Measurements from ENCODE around the gene NHS. TPM values are rescaled to one million over a fixed set of nuclear protein-coding genes. Genes with fewer than 3 reads are reported as not detected.

Gene NHS
- total RNA-seq, 4 donors from 2014 or later, result 5.0 to 8.7 (median 6.2) TPM

DNA sequence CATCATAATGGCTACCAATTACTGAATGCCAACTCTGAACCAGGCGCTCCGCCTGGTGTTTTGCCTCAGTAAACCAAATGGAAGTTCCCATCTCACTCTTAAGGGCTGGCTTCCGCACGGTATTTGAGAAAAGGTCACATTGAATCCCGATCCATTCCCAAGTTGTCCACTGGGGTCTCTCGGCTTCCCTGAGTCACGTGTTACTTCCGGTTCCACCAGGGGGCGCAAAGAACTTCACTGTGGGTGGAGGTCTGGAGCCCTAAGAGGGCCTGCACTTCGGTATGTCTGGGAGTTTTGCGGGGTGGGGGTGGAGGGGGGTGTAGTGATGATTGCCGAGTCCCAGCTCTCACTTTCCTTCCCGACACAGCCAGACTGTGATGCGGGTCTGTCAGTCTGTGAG is 13.4 kb upstream of the NHS start:
- DNase-seq (ENCODE audit: extremely low spot score), result no peak
- 70% methylated on average over 14 of the region's 14 CpGs for WGBS

DNA sequence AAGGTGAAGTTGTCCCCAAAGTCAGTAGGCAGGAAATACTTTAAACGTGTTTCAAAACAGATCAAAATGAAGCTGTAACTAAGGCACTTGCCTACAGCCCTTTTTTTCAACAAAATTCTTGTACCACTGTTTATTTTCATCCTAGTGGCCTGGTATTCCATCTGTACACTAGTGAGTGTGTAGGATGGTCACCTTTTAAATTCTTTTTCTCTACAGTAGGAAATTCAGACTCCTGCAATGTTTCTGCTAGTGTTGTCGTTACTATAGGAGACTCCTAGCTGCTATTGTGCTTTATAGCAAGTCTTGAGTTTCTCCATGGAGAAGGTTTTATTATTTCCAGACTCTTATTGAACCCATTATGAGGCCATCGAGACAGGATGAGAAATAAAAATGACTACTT is 7.0 kb upstream of the NHS start:
- no peak for DNase-seq (ENCODE audit: extremely low spot score)
- Histone ChIP-seq H3K9me3 (no peaks in the 10 kb centered on the region), H3K27me3 (no peaks in the 10 kb centered on the region), H3K4me1 (peaks cover 0 to 6% (median 0%) of the 10 kb centered on the region in 4 donors), H3K27ac (replicated peaks in 1 of 4) (no peak overlapping the region), H3K4me3 (no peak overlapping the region), H3K36me3 (no peaks in the 10 kb centered on the region)
- intact Hi-C loops (cut with DNase I), result no loop called here
- TF ChIP-seq POLR2A (IDR thresholded peaks at IDR 0.05; ENCODE audit: low read depth), result no peak
- TF ChIP-seq EP300 (IDR thresholded peaks at IDR 0.05), result no peak
- WGBS, result 39% methylated on average over 3 of the region's 3 CpGs

More for the DNA sequence above, 13.4 kb upstream of the NHS start:
- H3K27me3 ChIP-seq, result no peaks in the 10 kb centered on the region
- H3K27ac ChIP-seq (replicated peaks in 1 of 4), result no peak overlapping the region
- H3K4me3 ChIP-seq, result no peak overlapping the region
- no peaks in the 10 kb centered on the region for H3K36me3 ChIP-seq
- intact Hi-C loops (cut with DNase I), result no loop called here
- peaks cover 0 to 11% (median 8%) of the 10 kb centered on the region in 4 donors for H3K4me1 ChIP-seq
- TF ChIP-seq EP300 (IDR thresholded peaks at IDR 0.05), result no peak
- TF ChIP-seq POLR2AphosphoS5 (IDR thresholded peaks at IDR 0.05), result no peak
- TF ChIP-seq, protein P1, sequence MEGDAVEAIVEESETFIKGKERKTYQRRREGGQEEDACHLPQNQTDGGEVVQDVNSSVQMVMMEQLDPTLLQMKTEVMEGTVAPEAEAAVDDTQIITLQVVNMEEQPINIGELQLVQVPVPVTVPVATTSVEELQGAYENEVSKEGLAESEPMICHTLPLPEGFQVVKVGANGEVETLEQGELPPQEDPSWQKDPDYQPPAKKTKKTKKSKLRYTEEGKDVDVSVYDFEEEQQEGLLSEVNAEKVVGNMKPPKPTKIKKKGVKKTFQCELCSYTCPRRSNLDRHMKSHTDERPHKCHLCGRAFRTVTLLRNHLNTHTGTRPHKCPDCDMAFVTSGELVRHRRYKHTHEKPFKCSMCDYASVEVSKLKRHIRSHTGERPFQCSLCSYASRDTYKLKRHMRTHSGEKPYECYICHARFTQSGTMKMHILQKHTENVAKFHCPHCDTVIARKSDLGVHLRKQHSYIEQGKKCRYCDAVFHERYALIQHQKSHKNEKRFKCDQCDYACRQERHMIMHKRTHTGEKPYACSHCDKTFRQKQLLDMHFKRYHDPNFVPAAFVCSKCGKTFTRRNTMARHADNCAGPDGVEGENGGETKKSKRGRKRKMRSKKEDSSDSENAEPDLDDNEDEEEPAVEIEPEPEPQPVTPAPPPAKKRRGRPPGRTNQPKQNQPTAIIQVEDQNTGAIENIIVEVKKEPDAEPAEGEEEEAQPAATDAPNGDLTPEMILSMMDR (IDR thresholded peaks at IDR 0.05), result peak in 1 of 3 experiments; percentile 7
- H3K9me3 ChIP-seq, result no peaks in the 10 kb centered on the region

DNA sequence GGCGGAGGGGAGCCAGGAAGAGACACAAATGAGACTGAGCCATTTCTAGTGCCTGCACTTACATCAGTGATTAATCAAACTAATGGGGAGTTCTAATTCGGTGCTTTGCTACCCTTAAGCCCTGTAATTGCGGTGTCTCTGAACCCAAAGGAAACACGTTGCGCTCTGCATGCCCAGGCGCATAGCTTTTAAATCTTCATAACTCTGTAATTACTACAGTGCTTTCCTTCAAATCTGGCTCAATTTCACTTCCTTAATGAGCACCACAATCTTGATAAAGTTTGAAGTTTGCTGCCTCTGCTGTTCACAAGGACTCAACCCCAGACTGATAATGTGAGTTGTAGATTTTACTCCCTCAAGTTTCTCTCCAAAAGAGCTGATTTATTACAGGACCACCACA is 5.7 kb upstream of the NHS start:
- H3K27ac ChIP-seq (replicated peaks in 1 of 4), result no peak overlapping the region
- no peak overlapping the region for H3K4me3 ChIP-seq
- peaks cover 0 to 6% (median 0%) of the 10 kb centered on the region in 4 donors for H3K4me1 ChIP-seq
- WGBS, result 69% methylated on average over 6 of the region's 6 CpGs
- no peaks in the 10 kb centered on the region for H3K9me3 ChIP-seq
- TF ChIP-seq, protein P1 (IDR thresholded peaks at IDR 0.05), result no peak
- TF ChIP-seq POLR2A (IDR thresholded peaks at IDR 0.05; ENCODE audit: low read depth) (no peak), EP300 (IDR thresholded peaks at IDR 0.05) (no peak), POLR2AphosphoS5 (IDR thresholded peaks at IDR 0.05) (no peak)
- intact Hi-C loops (cut with DNase I), result no loop called here
- no peak for DNase-seq (ENCODE audit: extremely low spot score)
- no peaks in the 10 kb centered on the region for H3K27me3 ChIP-seq
- H3K36me3 ChIP-seq, result no peaks in the 10 kb centered on the region

DNA sequence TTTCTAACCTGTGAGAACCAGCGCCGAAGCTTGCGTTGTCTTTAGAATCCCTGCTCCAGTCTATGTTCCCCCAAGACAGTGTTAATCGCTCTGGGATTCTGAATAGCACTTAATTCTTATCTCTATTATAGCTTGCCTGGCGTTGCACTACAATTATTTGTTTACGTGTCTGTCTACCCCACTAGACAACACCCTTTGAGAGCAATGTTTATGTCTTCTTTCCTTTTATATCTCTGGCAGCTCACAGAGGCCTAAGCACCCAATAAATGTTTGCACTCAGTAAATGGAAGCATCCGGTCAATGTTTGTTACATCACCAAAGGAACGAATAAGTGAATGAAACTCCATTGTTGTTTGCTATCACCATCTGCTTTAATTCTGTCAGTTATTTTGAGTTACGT is 4.8 kb upstream of the NHS start:
- Histone ChIP-seq H3K4me1 (peaks cover 0 to 9% (median 0%) of the 10 kb centered on the region in 4 donors), H3K27ac (replicated peaks in 1 of 4) (no peak overlapping the region), H3K4me3 (no peak overlapping the region), H3K9me3 (no peaks in the 10 kb centered on the region), H3K36me3 (no peaks in the 10 kb centered on the region), H3K27me3 (no peaks in the 10 kb centered on the region)
- TF ChIP-seq EP300 (IDR thresholded peaks at IDR 0.05), result no peak
- no peak for TF ChIP-seq POLR2AphosphoS5 (IDR thresholded peaks at IDR 0.05)
- no peak for TF ChIP-seq POLR2A (IDR thresholded peaks at IDR 0.05; ENCODE audit: low read depth)
- TF ChIP-seq, protein P1 (IDR thresholded peaks at IDR 0.05), result no peak
- no peak for DNase-seq (ENCODE audit: extremely low spot score)
- 79% methylated on average over 9 of the region's 9 CpGs for WGBS
- intact Hi-C loops (cut with DNase I), result loop anchor here (5.0 to 10.0 kb wide), 5 partner anchors 75 to 325 kb away; no protein-coding TSS in a partner anchor

DNA sequence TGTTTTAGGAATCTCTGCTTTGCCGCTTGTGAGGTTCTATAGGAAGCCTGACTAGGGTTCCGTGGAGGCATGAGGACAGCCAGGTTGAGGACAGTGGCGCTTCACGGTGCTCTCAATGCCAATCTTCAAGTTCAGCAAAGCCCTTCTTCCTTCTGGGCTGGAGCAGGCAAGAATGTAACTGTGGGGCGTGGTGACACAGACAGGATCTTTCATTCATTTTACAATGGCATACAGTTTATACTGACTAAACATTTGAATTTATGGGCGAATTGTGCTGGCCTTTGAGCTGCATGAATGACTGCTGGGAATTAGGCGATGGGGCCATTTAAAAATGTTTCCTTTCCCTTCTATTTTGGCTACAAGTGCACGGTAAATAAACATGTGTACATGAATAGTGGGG is 2.9 kb upstream of the NHS start:
- intact Hi-C loops (cut with DNase I), result loop anchor here (5.0 to 10.0 kb wide), 5 partner anchors 77 to 323 kb away; no protein-coding TSS in a partner anchor
- WGBS, result 73% methylated on average over 8 of the region's 8 CpGs
- DNase-seq (ENCODE audit: extremely low spot score), result no peak
- TF ChIP-seq POLR2A (IDR thresholded peaks at IDR 0.05; ENCODE audit: low read depth), result no peak
- no peak for TF ChIP-seq POLR2AphosphoS5 (IDR thresholded peaks at IDR 0.05)
- TF ChIP-seq, protein P1 (IDR thresholded peaks at IDR 0.05), result no peak
- no peak for TF ChIP-seq EP300 (IDR thresholded peaks at IDR 0.05)
- H3K36me3 ChIP-seq, result no peaks in the 10 kb centered on the region
- no peak overlapping the region for H3K27ac ChIP-seq (replicated peaks in 1 of 4)
- H3K9me3 ChIP-seq, result no peaks in the 10 kb centered on the region
- H3K4me3 ChIP-seq, result no peak overlapping the region
- no peaks in the 10 kb centered on the region for H3K27me3 ChIP-seq
- H3K4me1 ChIP-seq, result peaks cover 0 to 15% (median 6%) of the 10 kb centered on the region in 4 donors

Measured in esophagus muscularis mucosa (tissue), 4 donors.